SK-N-SH treated with all-trans-retinoic acid at 6 μM for 48 hours (cell line): ENCODE results near the gene CABYR.

Experiments
- ATAC-seq: fragments of 200-7000 bp; cut with Tn5 transposase; 3 replicates; pipeline ENCODE4 v1.9.1; 2020; ENCODE audit warnings: mild to moderate bottlenecking, moderate library complexity
- ARNTL ChIP-seq: fragments of 450-650 bp; formaldehyde crosslinking; IDR thresholded peaks from 2 replicates; pipeline ENCODE4 v1.5.0; 2020; ENCODE audit warnings: low read depth, mild to moderate bottlenecking, moderate library complexity, borderline replicate concordance
- BACH2 ChIP-seq: fragments of 250-450 bp; sonication (Bioruptor Pico); IDR thresholded peaks from 2 replicates; pipeline ENCODE4 v1.9.0; 2021; ENCODE audit warnings: mild to moderate bottlenecking, borderline replicate concordance
- CREB5 ChIP-seq: fragments of 250-450 bp; sonication (Bioruptor Pico); IDR thresholded peaks from 2 replicates; pipeline ENCODE4 v1.5.1; 2020; ENCODE audit warnings: low read depth, mild to moderate bottlenecking, moderate library complexity
- CSRNP3 ChIP-seq: fragments of 250-450 bp; sonication (Bioruptor Pico); IDR thresholded peaks from 2 replicates; pipeline ENCODE4 v1.5.1; 2021; ENCODE audit warnings: mild to moderate bottlenecking, moderate library complexity
- ESRRG ChIP-seq: fragments of 250-450 bp; sonication (Bioruptor Pico); IDR thresholded peaks from 2 replicates; pipeline ENCODE4 v1.6.1; 2021; ENCODE audit warnings: mild to moderate bottlenecking
- GLIS3 ChIP-seq: fragments of 250-450 bp; sonication (Bioruptor Pico); IDR thresholded peaks from 2 replicates; pipeline ENCODE4 v1.5.0; 2020; ENCODE audit warnings: mild to moderate bottlenecking, moderate library complexity
- ISL1 ChIP-seq: fragments of 250-450 bp; sonication (Bioruptor Pico); IDR thresholded peaks from 2 replicates; pipeline ENCODE4 v2.1.2; 2022; ENCODE audit warnings: mild to moderate bottlenecking, moderate library complexity
- POU6F1 ChIP-seq: fragments of 250-450 bp; sonication (Bioruptor Pico); IDR thresholded peaks from 2 replicates; pipeline ENCODE4 v1.8.0; 2021; ENCODE audit warnings: low read depth, mild to moderate bottlenecking, moderate library complexity, borderline replicate concordance
- RARB ChIP-seq: fragments of 250-450 bp; sonication (Bioruptor Pico); IDR thresholded peaks from 2 replicates; pipeline ENCODE4 v1.8.0; 2021; ENCODE audit warnings: mild to moderate bottlenecking, moderate library complexity
- SNAI2 ChIP-seq: fragments of 250-450 bp; sonication (Bioruptor Pico); IDR thresholded peaks from 2 replicates; pipeline ENCODE4 v1.5.0; 2020; ENCODE audit warnings: mild to moderate bottlenecking, moderate library complexity
- TCF4 ChIP-seq: fragments of 250-450 bp; sonication (Bioruptor Pico); IDR thresholded peaks from 2 replicates; pipeline ENCODE4 v1.8.0; 2021; ENCODE audit warnings: mild to moderate bottlenecking, moderate library complexity, borderline replicate concordance
- TOX ChIP-seq: fragments of 250-450 bp; sonication (Bioruptor Pico); IDR thresholded peaks from 2 replicates; pipeline ENCODE4 v1.8.0; 2021; ENCODE audit warnings: mild to moderate bottlenecking, moderate library complexity, borderline replicate concordance
- ZC3H10 ChIP-seq: fragments of 250-450 bp; sonication (Bioruptor Pico); IDR thresholded peaks from 2 replicates; pipeline ENCODE4 v1.5.1; 2021; ENCODE audit warnings: mild to moderate bottlenecking, moderate library complexity
- ZFP3 ChIP-seq: fragments of 250-450 bp; sonication (Bioruptor Pico); IDR thresholded peaks from 2 replicates; pipeline ENCODE4 v1.5.0; 2020; ENCODE audit warnings: mild to moderate bottlenecking, moderate library complexity
- ZFP30 ChIP-seq: fragments of 450-650 bp; formaldehyde crosslinking; IDR thresholded peaks from 2 replicates; pipeline ENCODE4 v1.5.0; 2022; ENCODE audit warnings: mild to moderate bottlenecking, moderate library complexity
- ZNF565 ChIP-seq: fragments of 450-650 bp; formaldehyde crosslinking; conservative IDR thresholded peaks from 2 replicates; pipeline ENCODE4 v1.5.0; 2020; ENCODE audit warnings: low read depth, mild to moderate bottlenecking, moderate library complexity
- ZNF70 ChIP-seq: fragments of 450-650 bp; formaldehyde crosslinking; IDR thresholded peaks from 2 replicates; pipeline ENCODE4 v1.5.0; 2020; ENCODE audit warnings: mild to moderate bottlenecking, moderate library complexity
- ZNF8 ChIP-seq: fragments of 450-650 bp; formaldehyde crosslinking; IDR thresholded peaks from 2 replicates; pipeline ENCODE4 v1.5.0; 2020; ENCODE audit warnings: mild to moderate bottlenecking, moderate library complexity
- TF ChIP-seq, protein P1 (sequence below): fragments of 250-450 bp; sonication (Bioruptor Pico); IDR thresholded peaks from 2 replicates; pipeline ENCODE4 v1.8.0; 2020; ENCODE audit warnings: mild to moderate bottlenecking, moderate library complexity, borderline replicate concordance
- TF ChIP-seq, protein P2 (sequence below): fragments of 250-450 bp; sonication (Bioruptor Pico); IDR thresholded peaks from 2 replicates; pipeline ENCODE4 v1.5.0; 2020; ENCODE audit warnings: mild to moderate bottlenecking, moderate library complexity

The CABYR gene

DNA sequence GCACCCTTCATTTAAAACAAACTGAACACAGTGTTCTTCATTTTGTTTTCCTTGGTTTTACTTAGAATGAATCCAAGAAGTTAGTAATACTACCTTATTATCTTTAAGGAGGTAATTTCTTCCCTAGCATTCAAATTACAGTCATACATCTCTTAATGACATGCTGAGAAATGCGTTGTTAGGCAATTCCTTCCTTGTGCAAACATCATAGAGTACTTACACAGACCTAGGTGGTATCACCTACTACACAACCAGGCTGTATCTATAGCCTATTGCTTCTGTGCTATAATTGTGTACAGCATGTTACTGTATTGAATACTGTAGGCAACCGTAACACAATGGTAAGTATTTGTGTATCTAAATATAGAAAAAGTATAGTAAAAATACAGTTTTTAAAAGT, 8.4 kb upstream of the CABYR start:
- no peak for TF ChIP-seq GLIS3 (CRISPR knock-in tag)
- TF ChIP-seq POU6F1 (CRISPR knock-in tag) = no peak
- no peak for TF ChIP-seq TCF4 (CRISPR knock-in tag)
- no peak for TF ChIP-seq BACH2 (CRISPR knock-in tag)
- TF ChIP-seq ZFP3 (CRISPR knock-in tag) = no peak
- no peak for TF ChIP-seq CSRNP3
- no peak for TF ChIP-seq ESRRG (CRISPR knock-in tag)
- TF ChIP-seq, all 23 proteins: peak for 0

DNA sequence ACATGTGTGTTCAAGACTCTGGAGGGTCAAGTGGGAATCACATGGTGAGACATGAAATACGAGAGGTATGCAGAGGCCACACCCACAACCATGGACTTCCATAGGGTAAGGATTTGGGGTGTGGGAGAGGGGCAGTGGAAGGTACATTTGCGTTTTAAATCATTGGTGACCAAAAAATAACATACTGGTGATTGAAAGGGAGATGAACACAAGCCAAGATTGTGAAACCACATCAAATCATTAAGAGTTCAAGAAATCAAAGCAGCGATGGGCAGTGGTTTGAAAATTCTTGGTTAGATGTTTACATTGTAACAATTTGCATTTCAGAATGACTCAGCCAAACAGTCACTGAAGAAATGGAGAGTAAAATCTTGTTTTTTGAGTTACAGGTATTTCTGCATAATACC, 1.9 kb upstream of the CABYR start:
- TF ChIP-seq ZFP30 = no peak
- TF ChIP-seq ZNF565 (CRISPR knock-in tag) = no peak
- TF ChIP-seq, protein P1, sequence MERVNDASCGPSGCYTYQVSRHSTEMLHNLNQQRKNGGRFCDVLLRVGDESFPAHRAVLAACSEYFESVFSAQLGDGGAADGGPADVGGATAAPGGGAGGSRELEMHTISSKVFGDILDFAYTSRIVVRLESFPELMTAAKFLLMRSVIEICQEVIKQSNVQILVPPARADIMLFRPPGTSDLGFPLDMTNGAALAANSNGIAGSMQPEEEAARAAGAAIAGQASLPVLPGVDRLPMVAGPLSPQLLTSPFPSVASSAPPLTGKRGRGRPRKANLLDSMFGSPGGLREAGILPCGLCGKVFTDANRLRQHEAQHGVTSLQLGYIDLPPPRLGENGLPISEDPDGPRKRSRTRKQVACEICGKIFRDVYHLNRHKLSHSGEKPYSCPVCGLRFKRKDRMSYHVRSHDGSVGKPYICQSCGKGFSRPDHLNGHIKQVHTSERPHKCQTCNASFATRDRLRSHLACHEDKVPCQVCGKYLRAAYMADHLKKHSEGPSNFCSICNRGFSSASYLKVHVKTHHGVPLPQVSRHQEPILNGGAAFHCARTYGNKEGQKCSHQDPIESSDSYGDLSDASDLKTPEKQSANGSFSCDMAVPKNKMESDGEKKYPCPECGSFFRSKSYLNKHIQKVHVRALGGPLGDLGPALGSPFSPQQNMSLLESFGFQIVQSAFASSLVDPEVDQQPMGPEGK (CRISPR knock-in tag) = no peak
- TF ChIP-seq TOX (CRISPR knock-in tag) = no peak
- TF ChIP-seq CREB5 (CRISPR knock-in tag) = no peak
- TF ChIP-seq ZNF70 (CRISPR knock-in tag) = no peak
- TF ChIP-seq ZNF8 (CRISPR knock-in tag) = no peak
- TF ChIP-seq RARB = no peak
- no peak for TF ChIP-seq TCF4 (CRISPR knock-in tag)
- TF ChIP-seq ZC3H10 (CRISPR knock-in tag) = no peak
- TF ChIP-seq, protein P2, sequence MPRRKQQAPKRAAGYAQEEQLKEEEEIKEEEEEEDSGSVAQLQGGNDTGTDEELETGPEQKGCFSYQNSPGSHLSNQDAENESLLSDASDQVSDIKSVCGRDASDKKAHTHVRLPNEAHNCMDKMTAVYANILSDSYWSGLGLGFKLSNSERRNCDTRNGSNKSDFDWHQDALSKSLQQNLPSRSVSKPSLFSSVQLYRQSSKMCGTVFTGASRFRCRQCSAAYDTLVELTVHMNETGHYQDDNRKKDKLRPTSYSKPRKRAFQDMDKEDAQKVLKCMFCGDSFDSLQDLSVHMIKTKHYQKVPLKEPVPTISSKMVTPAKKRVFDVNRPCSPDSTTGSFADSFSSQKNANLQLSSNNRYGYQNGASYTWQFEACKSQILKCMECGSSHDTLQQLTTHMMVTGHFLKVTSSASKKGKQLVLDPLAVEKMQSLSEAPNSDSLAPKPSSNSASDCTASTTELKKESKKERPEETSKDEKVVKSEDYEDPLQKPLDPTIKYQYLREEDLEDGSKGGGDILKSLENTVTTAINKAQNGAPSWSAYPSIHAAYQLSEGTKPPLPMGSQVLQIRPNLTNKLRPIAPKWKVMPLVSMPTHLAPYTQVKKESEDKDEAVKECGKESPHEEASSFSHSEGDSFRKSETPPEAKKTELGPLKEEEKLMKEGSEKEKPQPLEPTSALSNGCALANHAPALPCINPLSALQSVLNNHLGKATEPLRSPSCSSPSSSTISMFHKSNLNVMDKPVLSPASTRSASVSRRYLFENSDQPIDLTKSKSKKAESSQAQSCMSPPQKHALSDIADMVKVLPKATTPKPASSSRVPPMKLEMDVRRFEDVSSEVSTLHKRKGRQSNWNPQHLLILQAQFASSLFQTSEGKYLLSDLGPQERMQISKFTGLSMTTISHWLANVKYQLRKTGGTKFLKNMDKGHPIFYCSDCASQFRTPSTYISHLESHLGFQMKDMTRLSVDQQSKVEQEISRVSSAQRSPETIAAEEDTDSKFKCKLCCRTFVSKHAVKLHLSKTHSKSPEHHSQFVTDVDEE (CRISPR knock-in tag) = no peak
- ATAC-seq = no peak

More for the DNA sequence above, 8.4 kb upstream of the CABYR start:
- ATAC-seq = no peak

- peak; percentile 10 for ATAC-seq
- TF ChIP-seq SNAI2 = no peak
- no peak for TF ChIP-seq CSRNP3
- TF ChIP-seq ARNTL = no peak
- no peak for TF ChIP-seq TOX (CRISPR knock-in tag)
- no peak for TF ChIP-seq ISL1
- no peak for TF ChIP-seq TCF4 (CRISPR knock-in tag)
- TF ChIP-seq ZFP3 (CRISPR knock-in tag) = no peak
- TF ChIP-seq POU6F1 (CRISPR knock-in tag) = no peak
- no peak for TF ChIP-seq ZFP30
- no peak for TF ChIP-seq ZC3H10 (CRISPR knock-in tag)
- TF ChIP-seq ZNF70 (CRISPR knock-in tag) = no peak
- no peak for TF ChIP-seq CREB5 (CRISPR knock-in tag)
- no peak for TF ChIP-seq BACH2 (CRISPR knock-in tag)
- TF ChIP-seq, protein P1 (CRISPR knock-in tag) = no peak
These were observed 463 bp upstream of the CABYR start for GRCh38 chr18:24138409-24138788.
